ENCODE data around the gene DENND1A.

Gene DENND1A

DNA sequence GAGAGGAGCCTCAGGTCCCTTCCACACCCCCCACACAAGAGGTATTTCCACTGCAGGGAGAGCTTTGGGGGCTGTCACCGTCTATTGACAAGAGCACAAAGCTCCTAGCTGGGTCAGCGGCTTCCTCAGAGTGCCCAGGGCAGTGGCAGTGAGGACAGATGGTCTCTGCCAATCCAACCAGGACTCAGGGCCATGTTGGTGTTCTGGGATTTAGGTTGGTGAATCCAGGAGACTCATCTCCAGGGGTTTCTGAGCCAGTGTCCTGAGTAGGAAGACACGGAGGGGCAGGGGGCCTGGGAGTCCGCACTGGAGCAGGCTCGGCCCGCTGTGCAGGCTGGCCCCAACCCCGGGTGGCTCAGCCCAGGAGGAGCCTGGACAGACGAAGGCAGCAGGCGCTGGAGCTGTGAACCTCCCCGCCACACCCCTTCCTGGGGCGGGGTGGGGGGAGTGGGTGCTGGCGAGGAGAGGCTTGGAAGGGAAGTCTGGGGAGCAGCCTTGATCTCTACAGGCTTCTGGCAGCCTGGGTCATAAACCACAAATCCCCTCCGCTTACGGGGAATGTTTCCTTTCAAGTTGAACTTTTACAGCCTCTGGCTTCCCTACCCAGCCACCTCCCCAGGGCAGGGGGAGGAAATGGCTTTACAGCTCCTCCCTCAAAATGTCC, 554.3 kb downstream of the DENND1A start:
- no peak for DNase-seq (ENCODE audit: low spot score)
- in situ Hi-C loops (cut with MboI; ENCODE audit: low sequenced_read_pairs, unreplicated experiment), result no loop called here
- TF ChIP-seq, protein P1, sequence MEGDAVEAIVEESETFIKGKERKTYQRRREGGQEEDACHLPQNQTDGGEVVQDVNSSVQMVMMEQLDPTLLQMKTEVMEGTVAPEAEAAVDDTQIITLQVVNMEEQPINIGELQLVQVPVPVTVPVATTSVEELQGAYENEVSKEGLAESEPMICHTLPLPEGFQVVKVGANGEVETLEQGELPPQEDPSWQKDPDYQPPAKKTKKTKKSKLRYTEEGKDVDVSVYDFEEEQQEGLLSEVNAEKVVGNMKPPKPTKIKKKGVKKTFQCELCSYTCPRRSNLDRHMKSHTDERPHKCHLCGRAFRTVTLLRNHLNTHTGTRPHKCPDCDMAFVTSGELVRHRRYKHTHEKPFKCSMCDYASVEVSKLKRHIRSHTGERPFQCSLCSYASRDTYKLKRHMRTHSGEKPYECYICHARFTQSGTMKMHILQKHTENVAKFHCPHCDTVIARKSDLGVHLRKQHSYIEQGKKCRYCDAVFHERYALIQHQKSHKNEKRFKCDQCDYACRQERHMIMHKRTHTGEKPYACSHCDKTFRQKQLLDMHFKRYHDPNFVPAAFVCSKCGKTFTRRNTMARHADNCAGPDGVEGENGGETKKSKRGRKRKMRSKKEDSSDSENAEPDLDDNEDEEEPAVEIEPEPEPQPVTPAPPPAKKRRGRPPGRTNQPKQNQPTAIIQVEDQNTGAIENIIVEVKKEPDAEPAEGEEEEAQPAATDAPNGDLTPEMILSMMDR (IDR thresholded peaks at IDR 0.05; ENCODE audit: borderline replicate concordance, control extremely low read depth, extremely low read depth, insufficient read depth, missing control alignments), result no peak

DNA sequence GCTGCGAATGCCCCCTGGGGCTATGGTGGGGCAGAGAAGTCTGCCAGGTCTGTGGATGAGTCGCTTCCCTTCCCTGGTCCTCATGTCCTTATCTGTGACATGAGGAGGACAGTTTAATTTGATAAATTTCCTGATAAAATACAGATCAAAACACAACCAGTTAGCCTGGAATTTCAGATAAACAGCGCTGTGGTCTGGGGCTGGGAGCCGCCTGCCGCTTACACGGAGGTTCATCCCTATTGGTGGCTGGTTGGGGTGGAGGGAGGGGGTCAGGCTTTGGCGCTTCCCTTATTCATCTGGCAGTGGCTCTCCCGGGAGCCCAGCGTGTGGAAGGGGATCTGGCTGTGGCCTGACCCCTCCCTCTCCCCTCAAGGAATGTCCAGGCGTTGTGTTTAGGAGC, 556.0 kb downstream of the DENND1A start:
- in situ Hi-C loops (cut with MboI; ENCODE audit: low sequenced_read_pairs, unreplicated experiment), result loop anchor here (25.0 kb wide), 1 partner anchor 912 kb away; no protein-coding TSS in a partner anchor
- TF ChIP-seq, protein P1 (IDR thresholded peaks at IDR 0.05; ENCODE audit: borderline replicate concordance, control extremely low read depth, extremely low read depth, insufficient read depth, missing control alignments), result no peak
- DNase-seq (ENCODE audit: low spot score), result no peak

DNA sequence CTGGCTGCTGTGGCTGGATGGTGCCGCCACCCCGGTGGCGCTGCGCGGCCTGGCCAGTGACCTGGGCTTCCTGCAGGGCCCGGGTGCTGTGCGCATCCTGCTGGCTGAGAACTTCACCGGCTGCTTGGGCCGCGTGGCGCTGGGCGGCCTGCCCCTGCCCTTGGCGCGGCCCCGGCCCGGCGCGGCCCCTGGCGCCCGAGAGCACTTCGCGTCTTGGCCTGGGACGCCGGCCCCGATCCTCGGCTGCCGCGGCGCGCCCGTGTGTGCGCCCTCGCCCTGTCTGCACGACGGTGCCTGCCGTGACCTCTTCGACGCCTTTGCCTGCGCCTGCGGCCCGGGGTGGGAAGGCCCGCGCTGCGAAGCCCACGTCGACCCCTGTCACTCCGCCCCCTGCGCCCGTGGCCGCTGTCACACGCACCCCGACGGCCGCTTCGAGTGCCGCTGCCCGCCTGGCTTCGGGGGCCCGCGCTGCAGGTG, 556.4 kb downstream of the DENND1A start:
- TF ChIP-seq, protein P1 (IDR thresholded peaks at IDR 0.05; ENCODE audit: borderline replicate concordance, control extremely low read depth, extremely low read depth, insufficient read depth, missing control alignments), result no peak
- in situ Hi-C loops (cut with MboI; ENCODE audit: low sequenced_read_pairs, unreplicated experiment), result loop anchor here (25.0 kb wide), 1 partner anchor 911 kb away; no protein-coding TSS in a partner anchor
- no peak for DNase-seq (ENCODE audit: low spot score)

DNA sequence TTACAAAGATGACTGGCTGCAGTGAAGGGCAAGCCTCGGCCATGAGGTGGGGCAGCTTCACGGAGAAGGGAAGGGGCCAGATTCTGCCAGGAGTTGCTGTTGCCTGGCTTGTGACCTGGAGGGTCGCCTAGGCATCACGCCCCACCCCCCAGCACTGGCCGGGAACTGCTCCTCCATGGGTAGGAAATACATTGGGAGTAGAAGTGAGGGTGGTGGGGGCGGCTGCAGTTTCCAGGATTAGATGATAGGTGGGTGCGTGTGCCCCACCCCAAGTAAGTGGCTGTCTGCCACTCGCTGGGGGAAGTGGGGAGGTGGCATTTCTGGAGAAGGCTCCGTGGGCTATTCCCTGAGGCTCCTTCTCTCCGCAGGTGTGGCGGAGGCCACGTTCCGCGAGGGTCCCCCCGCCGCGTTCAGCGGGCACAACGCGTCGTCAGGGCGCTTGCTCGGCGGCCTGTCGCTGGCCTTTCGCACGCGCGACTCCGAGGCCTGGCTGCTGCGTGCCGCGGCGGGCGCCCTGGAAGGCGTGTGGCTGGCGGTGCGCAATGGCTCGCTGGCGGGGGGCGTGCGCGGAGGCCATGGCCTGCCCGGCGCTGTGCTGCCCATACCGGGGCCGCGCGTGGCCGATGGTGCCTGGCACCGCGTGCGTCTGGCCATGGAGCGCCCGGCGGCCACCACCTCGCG, 557.0 kb downstream of the DENND1A start:
- DNase-seq (ENCODE audit: low spot score), result no peak
- TF ChIP-seq, protein P1 (IDR thresholded peaks at IDR 0.05; ENCODE audit: borderline replicate concordance, control extremely low read depth, extremely low read depth, insufficient read depth, missing control alignments), result no peak
- in situ Hi-C loops (cut with MboI; ENCODE audit: low sequenced_read_pairs, unreplicated experiment), result loop anchor here (25.0 kb wide), 1 partner anchor 911 kb away; no protein-coding TSS in a partner anchor

DNA sequence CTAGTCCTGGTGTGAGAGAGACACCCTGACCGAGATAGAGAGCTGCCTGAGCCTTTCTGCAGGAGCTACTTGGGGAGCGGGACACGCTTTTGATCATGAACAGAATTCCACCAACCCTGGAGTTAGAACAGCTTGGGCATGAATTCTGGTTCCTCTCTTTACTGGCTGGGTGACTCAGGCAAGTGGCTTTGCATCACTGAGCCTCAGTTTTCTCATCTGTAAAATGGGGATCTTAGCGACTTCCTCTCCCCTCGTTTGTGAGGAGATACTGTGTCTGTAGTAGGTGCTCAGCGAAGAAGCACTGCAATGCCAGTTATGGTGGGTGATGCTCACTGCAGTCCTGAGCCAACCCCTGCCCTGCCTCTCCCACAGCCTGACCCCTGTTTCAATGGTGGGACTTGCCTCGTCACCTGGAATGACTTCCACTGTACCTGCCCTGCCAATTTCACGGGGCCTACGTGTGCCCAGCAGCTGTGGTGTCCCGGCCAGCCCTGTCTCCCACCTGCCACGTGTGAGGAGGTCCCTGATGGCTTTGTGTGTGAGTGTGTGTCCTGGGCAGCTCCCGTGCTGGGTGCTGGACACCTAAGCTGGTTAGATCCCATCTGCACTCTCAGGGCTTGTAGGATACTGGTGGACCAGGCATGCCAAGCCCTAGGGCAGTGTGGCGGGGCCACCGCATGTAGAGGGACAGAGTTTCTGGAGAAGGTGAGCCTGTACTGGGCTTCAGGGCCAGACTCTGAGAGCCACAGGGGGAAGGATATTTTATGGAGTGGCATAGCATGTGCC, 557.9 kb downstream of the DENND1A start:
- in situ Hi-C loops (cut with MboI; ENCODE audit: low sequenced_read_pairs, unreplicated experiment), result loop anchor here (25.0 kb wide), 1 partner anchor 910 kb away; no protein-coding TSS in a partner anchor
- DNase-seq (ENCODE audit: low spot score), result no peak

DNA sequence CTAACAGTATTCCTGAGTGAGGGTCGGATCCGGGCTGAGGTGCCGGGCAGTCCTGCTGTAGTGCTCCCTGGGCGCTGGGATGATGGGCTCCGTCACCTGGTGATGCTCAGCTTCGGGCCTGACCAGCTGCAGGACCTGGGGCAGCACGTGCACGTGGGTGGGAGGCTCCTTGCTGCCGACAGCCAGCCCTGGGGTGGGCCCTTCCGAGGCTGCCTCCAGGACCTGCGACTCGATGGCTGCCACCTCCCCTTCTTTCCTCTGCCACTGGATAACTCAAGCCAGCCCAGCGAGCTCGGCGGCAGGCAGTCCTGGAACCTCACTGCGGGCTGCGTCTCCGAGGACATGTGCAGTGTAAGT, 558.7 kb downstream of the DENND1A start:
- no peak for DNase-seq (ENCODE audit: low spot score)
- TF ChIP-seq, protein P1 (IDR thresholded peaks at IDR 0.05; ENCODE audit: borderline replicate concordance, control extremely low read depth, extremely low read depth, insufficient read depth, missing control alignments), result no peak
- in situ Hi-C loops (cut with MboI; ENCODE audit: low sequenced_read_pairs, unreplicated experiment), result loop anchor here (25.0 kb wide), 1 partner anchor 909 kb away; no protein-coding TSS in a partner anchor

More for the DNA sequence above, 557.9 kb downstream of the DENND1A start:
- TF ChIP-seq, protein P1 (IDR thresholded peaks at IDR 0.05; ENCODE audit: borderline replicate concordance, control extremely low read depth, extremely low read depth, insufficient read depth, missing control alignments), result no peak
